T-helper 17 cell (primary cell): Measurements from ENCODE around the gene PSG2. TPM values are rescaled to one million over a fixed set of nuclear protein-coding genes. Genes with fewer than 3 reads are reported as not detected.
"Not testable (repeated sequence)": the region's sequence is repeated elsewhere in the genome, so short reads cannot be mapped to it uniquely, and the experiment has no call there.

Experiments used
- ATAC-seq: fragments of 150-1000 bp; cut with Tn5 transposase; 2 replicates; pipeline ENCODE4 v1.10.0; 2021; ENCODE audit warnings: mild to moderate bottlenecking, moderate library complexity
- DNase-seq, 3 donors: peaks; one replicate each; pipeline versions ENCODE4 v3.0.0 to v3.0.0-alpha.2; 2020 to 2021
- H3K9me3 ChIP-seq: one replicate; pipeline ENCODE4 v1.7.0; 2013; ENCODE audit warnings: low read length, mild to moderate bottlenecking; ENCODE audit not compliant: control insufficient read depth, poor library complexity, severe bottlenecking
- H3K27ac Mint-ChIP-seq: one replicate; pipeline ENCODE4 v1.8.0; 2022; ENCODE audit warnings: mild to moderate bottlenecking, moderate library complexity, mixed read lengths
- H3K27me3 Mint-ChIP-seq: one replicate; pipeline ENCODE4 v1.8.0; 2022; ENCODE audit warnings: mixed read lengths
- H3K36me3 Mint-ChIP-seq: one replicate; pipeline ENCODE4 v1.8.0; 2022; ENCODE audit warnings: low read depth, mixed read lengths
- H3K4me1 Mint-ChIP-seq: one replicate; pipeline ENCODE4 v1.8.0; 2022; ENCODE audit warnings: mild to moderate bottlenecking, mixed read lengths
- H3K4me3 Mint-ChIP-seq: one replicate; pipeline ENCODE4 v1.8.0; 2022; ENCODE audit warnings: mild to moderate bottlenecking, moderate library complexity, mixed read lengths
- total RNA-seq, 4 donors: library from RNA in 2 of 4; stranded (reverse) in 2 of 4; gene quantifications; one replicate each; pipeline ENCODE4 v1.2.3 and lab custom pipeline; 2022 to 2026

PSG2 gene
- total RNA-seq (under 1 TPM in 1 of 2 donors, not detected in 1; 0.17 TPM), total RNA-seq (lab: John Stamatoyannopoulos, UW) (0 reads per million in 2 donors)

DNA sequence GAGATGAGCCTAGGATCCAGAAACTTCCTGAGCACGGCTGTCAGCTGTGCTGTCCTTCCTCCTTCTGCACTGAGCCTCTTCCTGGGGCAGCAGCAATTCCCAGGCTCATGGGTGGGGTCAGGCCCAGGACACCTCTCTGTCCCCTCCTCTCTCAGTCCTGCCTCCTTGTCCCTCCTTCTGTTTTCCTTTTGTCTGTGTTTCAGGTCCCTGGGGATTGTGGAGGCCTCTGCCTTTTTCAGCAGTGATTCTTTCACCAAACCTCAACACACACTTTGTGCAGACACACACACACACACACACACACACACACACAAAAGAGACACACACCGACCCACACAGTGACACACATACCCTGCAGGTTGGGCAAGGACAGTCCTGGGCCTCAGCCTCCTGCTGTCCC lies at the start of gene PSG2:
Gene PSG2, minus strand, starts transcription at position 101 of the 400 bp plus-strand sequence. CDS start 132 bp downstream, outside the sequence.
- peak within 1 kb of the TSS; percentile 24 for H3K27ac Mint-ChIP-seq
- DNase-seq, H3K36me3 Mint-ChIP-seq, H3K9me3 ChIP-seq, H3K4me1 Mint-ChIP-seq, ATAC-seq, H3K4me3 Mint-ChIP-seq: not testable (repeated sequence)
- peaks cover 41% of the 10 kb centered on the region for H3K27me3 Mint-ChIP-seq

DNA sequence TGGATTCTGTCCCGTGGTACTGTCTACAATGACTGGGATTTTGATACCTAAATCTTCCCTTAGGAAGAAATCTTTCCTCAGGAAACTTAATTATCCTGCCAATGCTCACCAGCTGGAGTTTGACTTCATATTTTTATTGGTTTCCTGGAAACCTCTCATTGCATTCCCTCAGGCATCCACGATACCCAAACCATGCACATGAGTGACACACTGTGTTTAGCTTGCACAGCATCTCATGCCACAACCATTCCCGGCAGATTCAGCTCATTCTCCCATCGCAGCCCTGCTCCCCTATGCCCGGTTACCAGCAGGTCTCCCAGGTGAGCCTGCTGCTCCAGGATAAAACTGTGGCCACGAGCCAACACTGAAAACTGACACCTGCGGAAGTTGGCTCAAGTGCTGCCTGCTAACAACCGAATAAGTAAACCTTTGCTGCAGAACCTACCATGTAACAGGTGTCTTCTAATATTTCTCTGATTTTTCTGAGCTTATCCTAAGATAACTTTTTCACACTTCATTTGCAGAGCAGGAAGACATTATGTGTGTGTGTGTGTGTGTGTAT lies 48.9 kb upstream of the PSG2 start:
- not testable (repeated sequence) for H3K4me1 Mint-ChIP-seq, ATAC-seq, DNase-seq, H3K27ac Mint-ChIP-seq, H3K4me3 Mint-ChIP-seq, H3K36me3 Mint-ChIP-seq, H3K9me3 ChIP-seq
- H3K27me3 Mint-ChIP-seq: peaks cover 11% of the 10 kb centered on the region

GRCh38 chr19:43129197-43129596 lies 46.7 kb upstream of the PSG2 start:
- not testable (repeated sequence) for H3K4me3 Mint-ChIP-seq, H3K9me3 ChIP-seq, H3K4me1 Mint-ChIP-seq, ATAC-seq, H3K36me3 Mint-ChIP-seq, DNase-seq, H3K27ac Mint-ChIP-seq
- H3K27me3 Mint-ChIP-seq: peaks cover 11% of the 10 kb centered on the region

DNA sequence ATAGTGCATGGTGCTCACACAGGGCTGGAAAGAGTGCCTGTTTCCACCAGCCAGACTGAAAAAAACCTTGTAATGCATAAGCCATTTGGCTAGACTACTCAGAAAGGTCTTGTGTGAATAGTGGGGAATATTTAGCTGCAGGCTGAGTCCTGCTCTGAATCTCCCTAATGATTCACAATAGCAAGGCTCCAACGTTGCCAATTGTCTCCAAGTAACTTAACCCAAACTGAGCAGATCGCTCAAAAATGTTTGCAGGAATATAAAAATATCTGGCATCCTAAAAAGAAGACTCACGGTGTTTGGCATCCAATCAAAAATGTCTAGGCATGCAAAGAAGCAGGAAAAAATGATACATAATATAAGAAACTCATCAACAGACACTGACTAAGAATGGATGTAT lies 44.8 kb upstream of the PSG2 start:
- peaks cover 11% of the 10 kb centered on the region for H3K27me3 Mint-ChIP-seq

DNA sequence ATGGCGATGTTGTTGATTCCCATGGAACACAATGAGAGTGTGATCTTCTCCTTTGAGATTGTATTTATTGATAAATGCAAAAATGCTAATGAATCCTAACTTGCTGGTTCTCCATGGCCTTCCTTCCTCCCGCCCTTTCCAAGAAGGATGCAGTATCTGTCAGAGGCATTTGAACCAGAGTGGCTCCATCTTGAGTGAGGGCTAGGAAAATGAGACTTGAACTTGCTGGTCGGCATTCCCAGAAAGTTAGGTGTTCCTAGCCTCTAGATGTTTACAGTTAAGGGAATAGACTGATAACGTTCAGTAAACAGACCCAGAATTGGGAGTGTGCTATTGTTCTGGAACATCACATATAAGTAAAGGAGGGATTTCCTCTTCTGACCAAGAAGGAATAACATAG lies 44.2 kb upstream of the PSG2 start:
- H3K4me3 Mint-ChIP-seq: no peak overlapping the region
- no peak overlapping the region for H3K27ac Mint-ChIP-seq
- no peaks in the 10 kb centered on the region for H3K4me1 Mint-ChIP-seq
- no peaks in the 10 kb centered on the region for H3K9me3 ChIP-seq
- DNase-seq (no peak), ATAC-seq (no peak)
- H3K27me3 Mint-ChIP-seq: peaks cover 11% of the 10 kb centered on the region
- H3K36me3 Mint-ChIP-seq: no peaks in the 10 kb centered on the region

More for the DNA sequence above, 44.8 kb upstream of the PSG2 start:
- not testable (repeated sequence) for H3K27ac Mint-ChIP-seq, H3K9me3 ChIP-seq, H3K36me3 Mint-ChIP-seq, H3K4me3 Mint-ChIP-seq, ATAC-seq, DNase-seq, H3K4me1 Mint-ChIP-seq

DNA sequence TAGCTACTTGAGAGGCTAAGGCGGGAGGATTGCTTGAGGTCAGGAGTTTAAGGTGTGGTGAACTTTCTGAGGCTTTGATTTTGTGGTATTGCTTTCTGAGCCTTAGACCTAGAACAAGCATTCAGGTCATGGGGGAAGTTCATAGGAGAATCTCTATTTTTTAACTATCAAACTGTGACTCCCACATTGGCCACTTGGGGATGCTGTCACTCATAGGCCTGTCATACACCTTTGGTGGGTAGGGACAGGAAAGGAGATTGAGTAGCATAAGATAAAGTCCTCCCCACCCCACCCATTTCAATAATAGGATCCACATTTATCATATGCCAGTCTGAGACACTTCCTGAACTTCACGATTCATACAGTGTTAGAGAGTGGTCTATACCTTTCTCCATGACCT lies 41.9 kb upstream of the PSG2 start:
- no peaks in the 10 kb centered on the region for H3K4me1 Mint-ChIP-seq
- ATAC-seq: no peak
- H3K27ac Mint-ChIP-seq: no peak overlapping the region

GRCh38 chr19:43120433-43121026 lies 38.0 kb upstream of the PSG2 start:
- not testable (repeated sequence) for H3K9me3 ChIP-seq, H3K27me3 Mint-ChIP-seq, H3K36me3 Mint-ChIP-seq, H3K27ac Mint-ChIP-seq, H3K4me1 Mint-ChIP-seq, DNase-seq, ATAC-seq, H3K4me3 Mint-ChIP-seq

More for the DNA sequence above, 41.9 kb upstream of the PSG2 start:
- DNase-seq: no peak
- H3K36me3 Mint-ChIP-seq: no peaks in the 10 kb centered on the region
- H3K27me3 Mint-ChIP-seq: no peaks in the 10 kb centered on the region
- no peaks in the 10 kb centered on the region for H3K9me3 ChIP-seq
- H3K4me3 Mint-ChIP-seq: no peak overlapping the region

GRCh38 chr19:43119526-43119925 lies 37.0 kb upstream of the PSG2 start:
- H3K36me3 Mint-ChIP-seq, H3K27ac Mint-ChIP-seq, H3K9me3 ChIP-seq, H3K27me3 Mint-ChIP-seq, H3K4me3 Mint-ChIP-seq, H3K4me1 Mint-ChIP-seq, DNase-seq, ATAC-seq: not testable (repeated sequence)

DNA sequence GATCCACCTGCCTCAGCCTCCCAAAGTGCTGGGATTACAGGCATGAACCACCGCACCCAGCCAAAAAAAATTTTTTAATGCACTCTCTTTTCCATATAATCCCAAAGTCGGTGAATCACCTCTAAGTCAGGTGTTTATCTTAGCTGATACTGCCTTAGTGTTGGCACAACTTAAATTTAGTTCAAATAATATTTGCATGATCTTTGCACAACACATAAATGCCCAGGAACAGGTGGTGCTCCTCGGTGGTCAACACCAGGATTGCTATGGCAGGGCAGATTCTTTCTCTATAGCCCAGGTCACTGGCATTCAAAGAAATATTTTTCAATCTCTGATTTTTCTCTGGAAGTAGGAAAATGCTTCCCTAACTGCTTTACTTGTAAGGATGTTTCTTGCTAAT lies 33.9 kb upstream of the PSG2 start:
- H3K9me3 ChIP-seq, DNase-seq, H3K27ac Mint-ChIP-seq, H3K27me3 Mint-ChIP-seq, H3K4me3 Mint-ChIP-seq, H3K4me1 Mint-ChIP-seq, ATAC-seq, H3K36me3 Mint-ChIP-seq: not testable (repeated sequence)

- H3K4me1 Mint-ChIP-seq, H3K27me3 Mint-ChIP-seq, H3K36me3 Mint-ChIP-seq, DNase-seq, H3K27ac Mint-ChIP-seq, H3K4me3 Mint-ChIP-seq, H3K9me3 ChIP-seq, ATAC-seq: not testable (repeated sequence)
These were observed 33.0 kb upstream of the PSG2 start for GRCh38 chr19:43115548-43115947.

- H3K4me3 Mint-ChIP-seq, DNase-seq, H3K4me1 Mint-ChIP-seq, H3K27me3 Mint-ChIP-seq, H3K27ac Mint-ChIP-seq, H3K9me3 ChIP-seq, H3K36me3 Mint-ChIP-seq, ATAC-seq: not testable (repeated sequence)
These were observed 32.6 kb upstream of the PSG2 start for GRCh38 chr19:43115064-43115463.

- H3K27ac Mint-ChIP-seq, DNase-seq, H3K27me3 Mint-ChIP-seq, H3K9me3 ChIP-seq, H3K4me1 Mint-ChIP-seq, H3K4me3 Mint-ChIP-seq, ATAC-seq, H3K36me3 Mint-ChIP-seq: not testable (repeated sequence)
These were observed 32.1 kb upstream of the PSG2 start for GRCh38 chr19:43114626-43115025.

DNA sequence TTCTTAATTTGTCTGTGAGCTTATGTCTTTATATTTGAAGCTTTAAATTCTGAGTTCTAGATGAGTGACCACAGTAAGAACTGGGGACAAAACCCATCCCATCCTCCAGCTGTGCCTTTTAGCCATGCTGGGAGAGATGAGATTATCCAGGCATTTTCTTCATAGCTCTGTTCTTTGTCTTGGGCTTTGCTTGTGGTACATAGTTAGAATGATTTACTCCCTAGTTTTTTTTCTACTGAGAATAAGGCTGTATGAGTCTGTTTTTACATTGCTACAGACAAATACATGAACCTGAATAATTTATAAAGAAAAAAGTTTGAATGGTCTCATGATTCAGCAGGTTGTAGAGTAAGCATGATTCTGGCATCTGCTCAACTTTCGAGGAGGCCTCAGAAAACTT lies 24.9 kb upstream of the PSG2 start:
- not testable (repeated sequence) for H3K27me3 Mint-ChIP-seq, DNase-seq, H3K27ac Mint-ChIP-seq, ATAC-seq, H3K9me3 ChIP-seq, H3K36me3 Mint-ChIP-seq, H3K4me3 Mint-ChIP-seq, H3K4me1 Mint-ChIP-seq

- no peak overlapping the region for H3K27ac Mint-ChIP-seq
- no peaks in the 10 kb centered on the region for H3K27me3 Mint-ChIP-seq
- no peaks in the 10 kb centered on the region for H3K4me1 Mint-ChIP-seq
- no peaks in the 10 kb centered on the region for H3K36me3 Mint-ChIP-seq
- ATAC-seq (no peak), DNase-seq (no peak)
- no peaks in the 10 kb centered on the region for H3K9me3 ChIP-seq
- no peak overlapping the region for H3K4me3 Mint-ChIP-seq
These were observed 23.0 kb upstream of the PSG2 start for GRCh38 chr19:43105496-43105895.
